Measurements from ENCODE around the gene ICAM2.
A peak's percentile ranks its signal among the peaks of the same experiment; 100 is the strongest.

Gene ICAM2

GRCh38 chr17:64063766-64064224, 43.4 kb upstream of the ICAM2 start:
- peak; percentile 38 for TF ChIP-seq CTCF (IDR thresholded peaks at IDR 0.05; ENCODE audit: insufficient read depth, low read depth, low read length, missing control alignments)
- H3K4me3 ChIP-seq (ENCODE audit: low read depth, low read length) = no peak overlapping the region
- DNase-seq (ENCODE audit: low read depth) = peak; percentile 60

- TF ChIP-seq CTCF (IDR thresholded peaks at IDR 0.05; ENCODE audit: insufficient read depth, low read depth, low read length, missing control alignments) = no peak
- H3K4me3 ChIP-seq (ENCODE audit: low read depth, low read length) = no peak overlapping the region
- DNase-seq (ENCODE audit: low read depth) = peak; percentile 74
Observed at GRCh38 chr17:64063088-64063487, 42.7 kb upstream of the ICAM2 start.

- no peak overlapping the region for H3K4me3 ChIP-seq (ENCODE audit: low read depth, low read length)
- no peak for TF ChIP-seq CTCF (IDR thresholded peaks at IDR 0.05; ENCODE audit: insufficient read depth, low read depth, low read length, missing control alignments)
- DNase-seq (ENCODE audit: low read depth) = peak; percentile 83
Observed at GRCh38 chr17:64061178-64061898, 40.9 kb upstream of the ICAM2 start.

- H3K4me3 ChIP-seq (ENCODE audit: low read depth, low read length) = no peak overlapping the region
- DNase-seq (ENCODE audit: low read depth) = no peak
- no peak for TF ChIP-seq CTCF (IDR thresholded peaks at IDR 0.05; ENCODE audit: insufficient read depth, low read depth, low read length, missing control alignments)
Observed at GRCh38 chr17:64060331-64060730, 39.9 kb upstream of the ICAM2 start.

GRCh38 chr17:64059756-64060155, 39.3 kb upstream of the ICAM2 start:
- no peak for DNase-seq (ENCODE audit: low read depth)
- no peak overlapping the region for H3K4me3 ChIP-seq (ENCODE audit: low read depth, low read length)
- no peak for TF ChIP-seq CTCF (IDR thresholded peaks at IDR 0.05; ENCODE audit: insufficient read depth, low read depth, low read length, missing control alignments)

GRCh38 chr17:64058621-64059020, 38.2 kb upstream of the ICAM2 start:
- H3K4me3 ChIP-seq (ENCODE audit: low read depth, low read length) = no peak overlapping the region
- no peak for TF ChIP-seq CTCF (IDR thresholded peaks at IDR 0.05; ENCODE audit: insufficient read depth, low read depth, low read length, missing control alignments)
- DNase-seq (ENCODE audit: low read depth) = no peak

Data from GM12865 (cell line).